ENCODE results near the gene CCL22. TPM values are rescaled to one million over a fixed set of nuclear protein-coding genes. Genes with fewer than 3 reads are reported as not detected.

The CCL22 gene
- total RNA-seq, 2 experiments from 2014 or later = not detected

GRCh38 chr16:57406881-57407280 is 48.3 kb downstream of the CCL22 start:
- H3K4me1 ChIP-seq (ENCODE audit: insufficient read depth, low read length) = no peaks in the 10 kb centered on the region
- H3K4me3 Mint-ChIP-seq = no peak overlapping the region
- H3K27me3 ChIP-seq (ENCODE audit: control insufficient read depth in 1 of 2, insufficient read depth in 2 of 2, low read length in 2 of 2) = no peaks in the 10 kb centered on the region
- TF ChIP-seq CTCF (IDR thresholded peaks at IDR 0.05) = no peak
- intact Hi-C loops (cut with DNase I, micrococcal nuclease) = no loop called here
- DNase-seq (no peak), ATAC-seq (ENCODE audit: poor library complexity) (no peak)
- no peaks in the 10 kb centered on the region for H3K36me3 ChIP-seq (ENCODE audit: insufficient read depth, low read length)
- H3K9me3 Mint-ChIP-seq = no peaks in the 10 kb centered on the region
- no peaks in the 10 kb centered on the region for H3K9me3 ChIP-seq (ENCODE audit: control insufficient read depth in 1 of 2, insufficient read depth in 1 of 2, low read length in 2 of 2)
- CTCF ChIA-PET = no interaction called here
- no peak overlapping the region for H3K4me3 ChIP-seq (ENCODE audit: low read length)
- no peaks in the 10 kb centered on the region for H3K36me3 Mint-ChIP-seq (ENCODE audit: low read depth)
- H3K27me3 Mint-ChIP-seq = no peaks in the 10 kb centered on the region
- POLR2A ChIA-PET = no interaction called here
- no peak overlapping the region for H3K27ac ChIP-seq (ENCODE audit: low read depth in 1 of 2, low read length in 2 of 2)
- no peaks in the 10 kb centered on the region for H3K4me1 Mint-ChIP-seq (ENCODE audit: low read depth)
- H3K27ac Mint-ChIP-seq = no peak overlapping the region

GRCh38 chr16:57407521-57408353 is 49.2 kb downstream of the CCL22 start:
- Mint-ChIP-seq H3K27ac (no peak overlapping the region), H3K36me3 (ENCODE audit: low read depth) (no peaks in the 10 kb centered on the region), H3K27me3 (no peaks in the 10 kb centered on the region), H3K9me3 (no peaks in the 10 kb centered on the region), H3K4me3 (no peak overlapping the region), H3K4me1 (ENCODE audit: low read depth) (no peaks in the 10 kb centered on the region)
- Histone ChIP-seq H3K9me3 (ENCODE audit: control insufficient read depth in 1 of 2, insufficient read depth in 1 of 2, low read length in 2 of 2) (no peaks in the 10 kb centered on the region), H3K4me3 (ENCODE audit: low read length) (no peak overlapping the region), H3K4me1 (ENCODE audit: insufficient read depth, low read length) (no peaks in the 10 kb centered on the region), H3K27me3 (ENCODE audit: control insufficient read depth in 1 of 2, insufficient read depth in 2 of 2, low read length in 2 of 2) (no peaks in the 10 kb centered on the region), H3K36me3 (ENCODE audit: insufficient read depth, low read length) (no peaks in the 10 kb centered on the region), H3K27ac (ENCODE audit: low read depth in 1 of 2, low read length in 2 of 2) (no peak overlapping the region)
- intact Hi-C loops (cut with DNase I, micrococcal nuclease) = no loop called here
- no peak for TF ChIP-seq CTCF (IDR thresholded peaks at IDR 0.05)
- ChIA-PET POLR2A (no interaction called here), CTCF (interaction anchor here (0.7 kb wide), 1 partner anchor 11 kb away, joined by 3 read pairs; no protein-coding TSS in a partner anchor)
- ATAC-seq (ENCODE audit: poor library complexity) = no peak
- no peak for DNase-seq

- Mint-ChIP-seq H3K27ac (no peak overlapping the region), H3K27me3 (no peaks in the 10 kb centered on the region), H3K9me3 (no peaks in the 10 kb centered on the region), H3K4me1 (ENCODE audit: low read depth) (no peaks in the 10 kb centered on the region), H3K4me3 (no peak overlapping the region), H3K36me3 (ENCODE audit: low read depth) (no peaks in the 10 kb centered on the region)
- ATAC-seq (ENCODE audit: poor library complexity) = no peak
- Histone ChIP-seq H3K27me3 (ENCODE audit: control insufficient read depth in 1 of 2, insufficient read depth in 2 of 2, low read length in 2 of 2) (no peaks in the 10 kb centered on the region), H3K4me3 (ENCODE audit: low read length) (no peak overlapping the region), H3K27ac (ENCODE audit: low read depth in 1 of 2, low read length in 2 of 2) (no peak overlapping the region), H3K36me3 (ENCODE audit: insufficient read depth, low read length) (no peaks in the 10 kb centered on the region), H3K4me1 (ENCODE audit: insufficient read depth, low read length) (no peaks in the 10 kb centered on the region), H3K9me3 (ENCODE audit: control insufficient read depth in 1 of 2, insufficient read depth in 1 of 2, low read length in 2 of 2) (no peaks in the 10 kb centered on the region)
- intact Hi-C loops (cut with DNase I, micrococcal nuclease) = no loop called here
- no peak for DNase-seq
- ChIA-PET POLR2A (no interaction called here), CTCF (interaction anchor here (0.6 kb wide), 1 partner anchor 116 kb away, joined by 3 read pairs; no protein-coding TSS in a partner anchor)
- no peak for TF ChIP-seq CTCF (IDR thresholded peaks at IDR 0.05)
Measured at GRCh38 chr16:57409065-57409464, 50.5 kb downstream of the CCL22 start.
